GM12875 (cell line): ENCODE data around the gene AZGP1.
"Not testable (repeated sequence)": the region's sequence is repeated elsewhere in the genome, so short reads cannot be mapped to it uniquely, and the experiment has no call there.

Source experiments
- H3K4me3 ChIP-seq: one replicate; pipeline ENCODE4 v1.5.1; 2011; ENCODE audit warnings: low read depth, low read length, control low read depth
- CTCF ChIP-seq: IDR thresholded peaks from 2 replicates; pipeline ENCODE4 v1.5.1; 2011; ENCODE audit warnings: low read depth, mild to moderate bottlenecking, control low read depth, inconsistent platforms, low read length, moderate library complexity, borderline replicate concordance; ENCODE audit not compliant: insufficient read depth

AZGP1 gene

DNA sequence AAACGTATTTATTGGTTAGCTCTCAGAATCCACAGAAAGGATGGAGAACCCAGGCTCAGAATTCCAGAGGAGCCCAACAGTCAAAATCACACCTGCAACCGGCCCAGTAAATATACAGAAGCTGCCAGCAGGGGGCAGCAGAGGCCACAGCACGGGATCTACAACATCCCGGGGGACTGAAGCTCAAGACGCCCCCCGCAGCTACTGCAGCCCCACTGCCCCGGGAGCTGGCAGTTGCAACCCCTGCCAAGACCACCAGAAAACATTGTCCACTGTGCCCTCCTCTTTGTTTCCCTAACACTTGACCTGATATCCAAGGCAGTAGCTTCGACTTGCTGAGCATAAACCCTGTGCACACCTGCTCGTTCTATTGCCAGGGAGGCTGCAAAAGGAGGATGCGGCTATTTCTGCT lies 4.0 kb upstream of the AZGP1 start:
- TF ChIP-seq CTCF, result peak; percentile 51
- not testable (repeated sequence) for H3K4me3 ChIP-seq

DNA sequence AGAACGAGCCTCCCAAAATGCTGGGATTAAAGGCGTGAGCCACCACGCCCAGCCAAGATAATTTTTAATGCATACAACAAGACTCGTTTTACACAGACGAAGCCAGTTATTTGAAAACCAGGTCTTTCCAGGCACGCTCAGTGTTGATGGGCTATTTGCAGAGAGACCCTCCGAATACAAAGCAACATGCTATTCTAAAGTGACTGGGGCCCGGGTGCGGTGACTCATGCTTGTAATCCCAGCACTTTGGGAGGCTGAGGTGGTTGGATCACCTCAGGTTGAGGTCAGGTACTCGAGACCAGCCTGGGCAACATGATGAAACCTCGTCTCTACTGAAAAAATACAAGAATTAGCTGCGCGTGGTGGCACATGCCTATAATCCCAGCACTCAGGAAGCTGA lies 795 bp upstream of the AZGP1 start:
- TF ChIP-seq CTCF, result no peak
- H3K4me3 ChIP-seq, result no peak overlapping the region

- TF ChIP-seq CTCF, result no peak
- H3K4me3 ChIP-seq, result no peak overlapping the region
Observed at GRCh38 chr7:99974681-99975080, 1.1 kb downstream of the AZGP1 start.

- H3K4me3 ChIP-seq, result not testable (repeated sequence)
Observed at GRCh38 chr7:99973817-99974216, 2.0 kb downstream of the AZGP1 start.

GRCh38 chr7:99971242-99971641 lies 4.6 kb downstream of the AZGP1 start:
- TF ChIP-seq CTCF, result no peak
- no peak overlapping the region for H3K4me3 ChIP-seq

GRCh38 chr7:99969813-99970212 lies 6.0 kb downstream of the AZGP1 start:
- not testable (repeated sequence) for H3K4me3 ChIP-seq

- H3K4me3 ChIP-seq, result no peak overlapping the region
- TF ChIP-seq CTCF, result no peak
Observed at GRCh38 chr7:99969298-99969697, 6.5 kb downstream of the AZGP1 start.

GRCh38 chr7:99958564-99959227 lies 17.1 kb downstream of the AZGP1 start:
- no peak overlapping the region for H3K4me3 ChIP-seq
- TF ChIP-seq CTCF, result no peak
